ENCODE data around the gene SDK1. TPM values are rescaled to one million over a fixed set of nuclear protein-coding genes. Genes with fewer than 3 reads are reported as not detected.

Gene SDK1
- total RNA-seq, 1 experiment from 2014 or later, result 7.1 TPM

DNA sequence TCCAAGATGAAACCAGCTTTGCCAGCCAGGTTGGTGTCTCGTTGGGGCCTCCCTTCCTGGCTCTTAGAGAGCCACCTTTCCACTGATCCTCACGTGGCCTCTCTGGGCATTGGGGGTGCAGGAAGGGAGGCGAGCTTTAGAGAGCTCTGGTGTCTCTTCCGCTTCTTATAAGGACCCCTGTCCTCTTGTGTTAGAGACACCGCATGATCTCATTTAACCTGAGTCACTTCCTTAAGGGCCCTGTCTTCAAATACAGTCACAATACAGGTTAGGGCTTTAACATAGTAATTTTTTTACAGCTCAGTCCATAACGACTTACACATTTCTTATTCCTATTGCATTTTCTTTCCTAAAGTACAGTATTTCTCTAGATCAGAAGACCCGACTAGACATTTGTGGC lies 535.8 kb downstream of the SDK1 start:
- peaks cover 8% of the 10 kb centered on the region for H3K27me3 Mint-ChIP-seq (ENCODE audit: insufficient read depth, unreplicated experiment)
- intact Hi-C loops (cut with micrococcal nuclease; ENCODE audit: unreplicated experiment), result no loop called here
- no peaks in the 10 kb centered on the region for H3K9me3 Mint-ChIP-seq (ENCODE audit: unreplicated experiment)
- POLR2A ChIA-PET, result no interaction called here
- DNase-seq, result no peak
- Histone ChIP-seq H3K4me1 (no peaks in the 10 kb centered on the region), H3K4me3 (ENCODE audit: low read depth, low read length) (no peak overlapping the region), H3K27me3 (replicated peaks; ENCODE audit: control insufficient read depth, insufficient read depth, low read length) (no peaks in the 10 kb centered on the region), H3K9me3 (no peaks in the 10 kb centered on the region), H3K36me3 (ENCODE audit: control insufficient read depth, insufficient read depth, low read length) (no peaks in the 10 kb centered on the region)
- BruUV-seq (replicated peaks), result no TSS peak
- TF ChIP-seq, protein P1, sequence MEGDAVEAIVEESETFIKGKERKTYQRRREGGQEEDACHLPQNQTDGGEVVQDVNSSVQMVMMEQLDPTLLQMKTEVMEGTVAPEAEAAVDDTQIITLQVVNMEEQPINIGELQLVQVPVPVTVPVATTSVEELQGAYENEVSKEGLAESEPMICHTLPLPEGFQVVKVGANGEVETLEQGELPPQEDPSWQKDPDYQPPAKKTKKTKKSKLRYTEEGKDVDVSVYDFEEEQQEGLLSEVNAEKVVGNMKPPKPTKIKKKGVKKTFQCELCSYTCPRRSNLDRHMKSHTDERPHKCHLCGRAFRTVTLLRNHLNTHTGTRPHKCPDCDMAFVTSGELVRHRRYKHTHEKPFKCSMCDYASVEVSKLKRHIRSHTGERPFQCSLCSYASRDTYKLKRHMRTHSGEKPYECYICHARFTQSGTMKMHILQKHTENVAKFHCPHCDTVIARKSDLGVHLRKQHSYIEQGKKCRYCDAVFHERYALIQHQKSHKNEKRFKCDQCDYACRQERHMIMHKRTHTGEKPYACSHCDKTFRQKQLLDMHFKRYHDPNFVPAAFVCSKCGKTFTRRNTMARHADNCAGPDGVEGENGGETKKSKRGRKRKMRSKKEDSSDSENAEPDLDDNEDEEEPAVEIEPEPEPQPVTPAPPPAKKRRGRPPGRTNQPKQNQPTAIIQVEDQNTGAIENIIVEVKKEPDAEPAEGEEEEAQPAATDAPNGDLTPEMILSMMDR (IDR thresholded peaks at IDR 0.05; ENCODE audit: insufficient read depth in 1 of 2, low read depth in 1 of 2, low read length in 1 of 2, severe bottlenecking in 1 of 2, unreplicated experiment in 1 of 2), result no peak
- no peak overlapping the region for H3K27ac Mint-ChIP-seq (ENCODE audit: unreplicated experiment)
- no peak overlapping the region for H3K4me3 Mint-ChIP-seq (ENCODE audit: unreplicated experiment)
- H3K36me3 Mint-ChIP-seq (ENCODE audit: insufficient read depth, unreplicated experiment), result peaks cover 6% of the 10 kb centered on the region
- CTCF ChIA-PET, result no interaction called here
- H3K4me1 Mint-ChIP-seq (ENCODE audit: low read depth, unreplicated experiment), result no peaks in the 10 kb centered on the region

DNA sequence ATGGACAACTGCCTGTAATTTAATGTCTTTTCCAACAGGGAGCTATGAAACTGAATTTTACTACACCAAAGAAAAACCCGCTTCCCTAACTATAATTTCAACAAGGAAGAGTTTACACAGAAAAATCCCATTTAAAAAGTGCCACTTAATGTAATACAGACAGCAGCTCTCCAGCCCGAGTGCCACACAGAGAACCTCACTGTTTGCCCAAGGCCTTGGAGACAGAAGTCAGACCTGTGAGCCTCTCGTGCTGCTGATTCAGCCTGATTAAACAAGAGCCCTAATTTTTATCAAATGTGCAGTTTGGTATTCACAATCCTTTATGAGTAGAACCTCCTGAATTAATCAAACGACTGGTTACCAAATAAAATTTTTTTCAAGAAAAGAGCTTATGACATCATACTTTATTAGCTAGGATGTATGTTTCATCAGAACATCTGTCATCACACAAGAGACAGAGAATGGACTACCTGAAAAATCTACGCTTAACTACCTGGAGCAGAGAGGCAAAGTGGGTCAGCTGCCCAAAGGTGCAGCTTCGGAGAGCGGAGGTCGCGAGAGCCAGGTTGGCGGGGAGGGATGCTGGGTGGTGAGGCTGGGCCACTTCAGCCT lies 543.6 kb downstream of the SDK1 start:
- no peak overlapping the region for H3K27ac Mint-ChIP-seq (ENCODE audit: unreplicated experiment)
- CTCF ChIA-PET, result no interaction called here

DNA sequence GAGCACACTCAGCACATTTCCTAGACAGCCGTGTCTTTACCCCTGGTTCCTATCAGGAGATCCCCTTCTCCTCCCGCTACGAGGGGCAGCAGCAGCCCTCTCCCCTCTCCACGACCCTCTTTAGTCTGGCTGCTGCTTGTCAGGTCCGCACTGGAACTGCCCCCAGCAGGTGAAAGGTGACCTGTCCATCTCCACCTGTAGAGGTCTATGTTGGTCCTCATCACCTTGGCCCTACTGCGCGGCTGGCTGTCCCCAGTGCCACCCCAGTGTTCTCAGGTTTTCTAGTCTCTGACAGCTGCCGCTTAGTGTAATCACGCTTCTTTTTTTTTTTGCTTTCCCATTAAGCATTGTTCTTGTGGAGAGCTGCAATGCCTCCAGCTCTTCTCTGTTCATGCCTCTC lies 545.7 kb downstream of the SDK1 start:
- Histone ChIP-seq H3K36me3 (ENCODE audit: control insufficient read depth, insufficient read depth, low read length) (no peaks in the 10 kb centered on the region), H3K4me1 (no peaks in the 10 kb centered on the region), H3K27me3 (replicated peaks; ENCODE audit: control insufficient read depth, insufficient read depth, low read length) (no peaks in the 10 kb centered on the region), H3K4me3 (ENCODE audit: low read depth, low read length) (no peak overlapping the region), H3K9me3 (no peaks in the 10 kb centered on the region)
- Mint-ChIP-seq H3K9me3 (ENCODE audit: unreplicated experiment) (no peaks in the 10 kb centered on the region), H3K4me3 (ENCODE audit: unreplicated experiment) (no peak overlapping the region), H3K4me1 (ENCODE audit: low read depth, unreplicated experiment) (no peaks in the 10 kb centered on the region), H3K36me3 (ENCODE audit: insufficient read depth, unreplicated experiment) (no peaks in the 10 kb centered on the region), H3K27me3 (ENCODE audit: insufficient read depth, unreplicated experiment) (no peaks in the 10 kb centered on the region), H3K27ac (ENCODE audit: unreplicated experiment) (no peak overlapping the region)
- BruUV-seq (replicated peaks), result no TSS peak
- intact Hi-C loops (cut with micrococcal nuclease; ENCODE audit: unreplicated experiment), result no loop called here
- POLR2A ChIA-PET, result no interaction called here
- CTCF ChIA-PET, result interaction anchor here (0.7 kb wide), 1 partner anchor 835 kb away, joined by 3 read pairs; no protein-coding TSS in a partner anchor
- TF ChIP-seq, protein P1 (IDR thresholded peaks at IDR 0.05; ENCODE audit: insufficient read depth in 1 of 2, low read depth in 1 of 2, low read length in 1 of 2, severe bottlenecking in 1 of 2, unreplicated experiment in 1 of 2), result no peak
- no peak for DNase-seq

More for the DNA sequence above, 543.6 kb downstream of the SDK1 start:
- no TSS peak for BruUV-seq (replicated peaks)
- H3K4me3 ChIP-seq (ENCODE audit: low read depth, low read length), result no peak overlapping the region
- H3K4me3 Mint-ChIP-seq (ENCODE audit: unreplicated experiment), result no peak overlapping the region
- no peaks in the 10 kb centered on the region for H3K4me1 Mint-ChIP-seq (ENCODE audit: low read depth, unreplicated experiment)
- H3K27me3 ChIP-seq (replicated peaks; ENCODE audit: control insufficient read depth, insufficient read depth, low read length), result no peaks in the 10 kb centered on the region
- POLR2A ChIA-PET, result no interaction called here
- H3K36me3 ChIP-seq (ENCODE audit: control insufficient read depth, insufficient read depth, low read length), result no peaks in the 10 kb centered on the region
- no peaks in the 10 kb centered on the region for H3K36me3 Mint-ChIP-seq (ENCODE audit: insufficient read depth, unreplicated experiment)
- no peaks in the 10 kb centered on the region for H3K9me3 Mint-ChIP-seq (ENCODE audit: unreplicated experiment)
- H3K4me1 ChIP-seq, result no peaks in the 10 kb centered on the region
- H3K27me3 Mint-ChIP-seq (ENCODE audit: insufficient read depth, unreplicated experiment), result no peaks in the 10 kb centered on the region
- TF ChIP-seq, protein P1 (IDR thresholded peaks at IDR 0.05; ENCODE audit: insufficient read depth in 1 of 2, low read depth in 1 of 2, low read length in 1 of 2, severe bottlenecking in 1 of 2, unreplicated experiment in 1 of 2), result no peak
- no peak for DNase-seq
- no peaks in the 10 kb centered on the region for H3K9me3 ChIP-seq
- intact Hi-C loops (cut with micrococcal nuclease; ENCODE audit: unreplicated experiment), result no loop called here

All from Caco-2 (cell line).